Small intestine (tissue), 7 donors: ENCODE results near the gene KIF2C. TPM values are rescaled to one million over a fixed set of nuclear protein-coding genes. Genes with fewer than 3 reads are reported as not detected.
"Not testable (repeated sequence)": the region's sequence is repeated elsewhere in the genome, so short reads cannot be mapped to it uniquely, and the experiment has no call there.

Experiments used
- DNase-seq, 2 donors: peaks; one replicate each; pipeline versions ENCODE4 v3.0.0 to v3.0.0-alpha.2; 2013
- FAIRE-seq: peaks from 2 replicates; lab custom pipeline; 2012; peaks lifted over from hg19 to GRCh38; lab: Jason Lieb, UNC
- H3K27ac ChIP-seq, 3 donors: one replicate each; pipeline ENCODE4 v1.5.1; 2013; ENCODE audit warnings: low read length in 2 of 3, mild to moderate bottlenecking in 2 of 3, control low read depth in 1 of 3, inconsistent platforms in 1 of 3, low read depth in 1 of 3, moderate library complexity in 1 of 3
- H3K27me3 ChIP-seq, 3 donors: one replicate each; pipeline ENCODE4 v1.6.1; 2013; ENCODE audit warnings: low read length in 3 of 3, inconsistent platforms in 1 of 3; ENCODE audit not compliant: control insufficient read depth in 3 of 3, insufficient read depth in 3 of 3
- H3K36me3 ChIP-seq, 3 donors: one replicate each; pipeline ENCODE4 v1.6.1; 2013; ENCODE audit warnings: low read length in 3 of 3, inconsistent platforms in 1 of 3, low read depth in 1 of 3, mild to moderate bottlenecking in 1 of 3, moderate library complexity in 1 of 3; ENCODE audit not compliant: control insufficient read depth in 3 of 3, insufficient read depth in 2 of 3
- H3K4me1 ChIP-seq, 3 donors: one replicate each; pipeline ENCODE4 v1.6.1; 2013; ENCODE audit warnings: low read length in 2 of 3, inconsistent platforms in 1 of 3, low read depth in 1 of 3, mild to moderate bottlenecking in 1 of 3, moderate library complexity in 1 of 3; ENCODE audit not compliant: control insufficient read depth in 3 of 3, insufficient read depth in 2 of 3
- H3K4me3 ChIP-seq, 3 donors: one replicate each; pipeline ENCODE4 v1.5.1; 2013; ENCODE audit warnings: low read length in 3 of 3, control low read depth in 1 of 3, inconsistent platforms in 1 of 3, low read depth in 1 of 3, mild to moderate bottlenecking in 1 of 3, moderate library complexity in 1 of 3
- H3K9me3 ChIP-seq, 2 donors: one replicate each; pipeline ENCODE4 v1.6.1; 2013; ENCODE audit warnings: low read depth in 1 of 2, low read length in 1 of 2; ENCODE audit not compliant: control insufficient read depth in 2 of 2, insufficient read depth in 1 of 2
- WGBS, 3 donors: extraction: QIAGEN DNeasy Blood & Tissue Kit; methylation state at CpG; one replicate each; pipeline ENCODE4 v1.1.7; 2013; 5-methylcytosine and 5-hydroxymethylcytosine counted together
- polyA plus RNA-seq, 4 donors: library from polyadenylated mRNA; stranded (reverse) in 3 of 4; unstranded in 1 of 4; fragments of 200-250 nt in 3 of 4; fragments of 120-200 nt in 1 of 4; gene quantifications; one replicate each; pipeline versions ENCODE4 v1.2.1 to v1.2.3, GENCODE V29; 2013
- donor health status: healthy with polysubstance abuse.
- donor health status: control.
- donor health status: control.
- donor health status: Bipolar disorder and iron deficiency.
- donor health status: healthy.

The KIF2C gene
- polyA plus RNA-seq, 4 donors: 1.1 to 17.7 (median 6.5) TPM

- 100% methylated on average over 1 of the region's 1 CpG for WGBS, 3 donors
- no peak for DNase-seq
- FAIRE-seq: no peak
- H3K36me3 ChIP-seq: no peaks in the 10 kb centered on the region
- H3K9me3 ChIP-seq: peaks cover 0 to 5% of the 10 kb centered on the region in 2 donors
- H3K4me3 ChIP-seq: no peak overlapping the region
- H3K4me1 ChIP-seq: peaks cover 0 to 6% (median 3%) of the 10 kb centered on the region in 3 donors
- no peak overlapping the region for H3K27ac ChIP-seq
- H3K27me3 ChIP-seq: no peaks in the 10 kb centered on the region
Observed at GRCh38 chr1:44735992-44736391, 3.6 kb upstream of the KIF2C start.

- FAIRE-seq, H3K9me3 ChIP-seq, H3K36me3 ChIP-seq, H3K4me1 ChIP-seq, DNase-seq, H3K27me3 ChIP-seq: not testable (repeated sequence)
- H3K27ac ChIP-seq: peak overlapping the region; percentile 50 to 94 (median 92)
- peak overlapping the region; percentile 32 to 76 (median 54) for H3K4me3 ChIP-seq
- WGBS, 3 donors: 42 to 67% (median 50%) methylated on average over 1 of the region's 1 CpG
Observed at GRCh38 chr1:44738953-44739306, 707 bp upstream of the KIF2C start.

GRCh38 chr1:44740179-44740617 is 561 bp downstream of the KIF2C start:
- peak overlapping the region in 1 of 3 donors; percentile 92 for H3K27ac ChIP-seq
- no peaks in the 10 kb centered on the region for H3K27me3 ChIP-seq
- 3 to 4% (median 3%) methylated on average over 14 of the region's 14 CpGs for WGBS, 3 donors
- DNase-seq (no peak), FAIRE-seq (no peak)
- H3K4me1 ChIP-seq: peaks cover 0 to 6% (median 3%) of the 10 kb centered on the region in 3 donors
- H3K9me3 ChIP-seq: peaks cover 0 to 5% of the 10 kb centered on the region in 2 donors
- peaks cover 0 to 8% (median 0%) of the 10 kb centered on the region in 3 donors for H3K36me3 ChIP-seq
- H3K4me3 ChIP-seq: peak overlapping the region; percentile 37 to 76 (median 44)

GRCh38 chr1:44743211-44743610 is 3.6 kb downstream of the KIF2C start:
- Histone ChIP-seq H3K36me3 (peaks cover 0 to 17% (median 0%) of the 10 kb centered on the region in 3 donors), H3K27me3 (no peaks in the 10 kb centered on the region), H3K4me3 (no peak overlapping the region), H3K27ac (no peak overlapping the region), H3K9me3 (peaks cover 0 to 2% of the 10 kb centered on the region in 2 donors), H3K4me1 (peaks cover 0 to 6% (median 3%) of the 10 kb centered on the region in 3 donors)
- FAIRE-seq (no peak), DNase-seq (no peak)
- 62 to 100% (median 85%) methylated on average over 1 of the region's 1 CpG for WGBS, 3 donors

- H3K4me1 ChIP-seq: no peaks in the 10 kb centered on the region
- H3K36me3 ChIP-seq: peaks cover 0 to 30% (median 2%) of the 10 kb centered on the region in 3 donors
- H3K9me3 ChIP-seq: no peaks in the 10 kb centered on the region
- H3K27ac ChIP-seq: no peak overlapping the region
- H3K27me3 ChIP-seq: no peaks in the 10 kb centered on the region
- H3K4me3 ChIP-seq: no peak overlapping the region
- 92 to 98% (median 95%) methylated on average over 3 of the region's 3 CpGs for WGBS, 3 donors
- DNase-seq (no peak), FAIRE-seq (no peak)
Observed at GRCh38 chr1:44747878-44748277, 8.2 kb downstream of the KIF2C start.

GRCh38 chr1:44757420-44757819 is 17.8 kb downstream of the KIF2C start:
- H3K4me3 ChIP-seq: no peak overlapping the region
- DNase-seq (no peak), FAIRE-seq (no peak)
- H3K36me3 ChIP-seq: peaks cover 0 to 65% (median 6%) of the 10 kb centered on the region in 3 donors
- 76 to 85% (median 80%) methylated on average over 2 of the region's 2 CpGs for WGBS, 3 donors
- H3K4me1 ChIP-seq: no peaks in the 10 kb centered on the region
- H3K9me3 ChIP-seq: no peaks in the 10 kb centered on the region
- no peak overlapping the region for H3K27ac ChIP-seq
- no peaks in the 10 kb centered on the region for H3K27me3 ChIP-seq

- Histone ChIP-seq H3K4me3 (no peak overlapping the region), H3K27ac (no peak overlapping the region), H3K9me3 (no peaks in the 10 kb centered on the region), H3K4me1 (no peaks in the 10 kb centered on the region), H3K27me3 (no peaks in the 10 kb centered on the region), H3K36me3 (peaks cover 0 to 66% (median 4%) of the 10 kb centered on the region in 3 donors)
- 90 to 96% (median 92%) methylated on average over 11 of the region's 11 CpGs for WGBS, 3 donors
- FAIRE-seq (no peak), DNase-seq (no peak)
Observed at GRCh38 chr1:44759077-44759476, 19.4 kb downstream of the KIF2C start.

GRCh38 chr1:44760876-44761275 is 21.2 kb downstream of the KIF2C start:
- Histone ChIP-seq H3K27me3 (no peaks in the 10 kb centered on the region), H3K4me1 (no peaks in the 10 kb centered on the region), H3K27ac (no peak overlapping the region), H3K36me3 (peaks cover 0 to 67% (median 4%) of the 10 kb centered on the region in 3 donors), H3K9me3 (no peaks in the 10 kb centered on the region), H3K4me3 (no peak overlapping the region)
- 87 to 97% (median 94%) methylated on average over 3 of the region's 3 CpGs for WGBS, 3 donors
- FAIRE-seq (no peak), DNase-seq (no peak)

- not testable (repeated sequence) for H3K27ac ChIP-seq, H3K4me3 ChIP-seq, DNase-seq, H3K27me3 ChIP-seq, FAIRE-seq, H3K4me1 ChIP-seq, H3K9me3 ChIP-seq
- 91 to 96% (median 96%) methylated on average over 6 of the region's 6 CpGs for WGBS, 3 donors
- peaks cover 0 to 45% (median 0%) of the 10 kb centered on the region in 3 donors for H3K36me3 ChIP-seq
Observed at GRCh38 chr1:44766421-44766820, 26.8 kb downstream of the KIF2C start.
